ENCODE measurements around the gene CTNNBIP1. TPM values are rescaled to one million over a fixed set of nuclear protein-coding genes. Genes with fewer than 3 reads are reported as not detected.
A peak's percentile ranks its signal among the peaks of the same experiment; 100 is the strongest.

The CTNNBIP1 gene
- total RNA-seq, 1 experiment from 2014 or later = 44.4 TPM

GRCh38 chr1:9826087-9826486 is 84.0 kb downstream of the CTNNBIP1 start:
- H3K27ac Mint-ChIP-seq = no peak overlapping the region

More at GRCh38 chr1:9826087-9826486, 84.0 kb downstream of the CTNNBIP1 start:
- no peak overlapping the region for H2AFZ ChIP-seq (ENCODE audit: low read length)
- peak overlapping the region; percentile 79 for H3K4me2 ChIP-seq (ENCODE audit: insufficient read depth, insufficient read length, low read length)
- Mint-ChIP-seq H3K4me1 (peaks cover 32 to 38% of the 10 kb centered on the region in 2 experiments), H3K36me3 (ENCODE audit: insufficient read depth in 1 of 3, low read depth in 3 of 3) (no peaks in the 10 kb centered on the region; a peak in 2 of 7 replicates), H3K4me3 (0 out of 5 replicates have a peak overlapping the region, but pooled peaks of 1 of the 2 experiments have one; percentile 79), H3K27me3 (ENCODE audit: low read depth) (peaks cover 39% of the 10 kb centered on the region), H3K9me3 (no peaks in the 10 kb centered on the region; a peak in 2 of 5 replicates)
- peaks cover 18% of the 10 kb centered on the region for H3K23me2 ChIP-seq (ENCODE audit: insufficient read length, low read depth, low read length, poor library complexity, severe bottlenecking)
- no peaks in the 10 kb centered on the region for H3K9me3 ChIP-seq (ENCODE audit: control insufficient read depth, low read depth, low read length)
- H3T11ph ChIP-seq (ENCODE audit: low read length) = no peak overlapping the region
- H2BK12ac ChIP-seq (ENCODE audit: insufficient read length, low read depth, low read length) = no peak overlapping the region
- H3K4me1 ChIP-seq (ENCODE audit: insufficient read depth, low read length) = peaks cover 3% of the 10 kb centered on the region; the same call in 1 of the 2 replicates
- no peak overlapping the region for H3K23ac ChIP-seq (ENCODE audit: insufficient read length, low read depth, low read length)
- no peak overlapping the region for H2AK5ac ChIP-seq (ENCODE audit: insufficient read length, low read length)
- H4K5ac ChIP-seq (ENCODE audit: insufficient read length, low read depth, low read length) = no peak overlapping the region
- no CpG with 5 or more reads among the region's 3 CpGs for WGBS (ENCODE audit: extremely low coverage, insufficient read length, low lambda C conversion rate)
- TF ChIP-seq CTCF (conservative IDR thresholded peaks at IDR 0.05) = no peak
- H3K4ac ChIP-seq (ENCODE audit: low read depth, low read length) = no peak overlapping the region
- no peak overlapping the region for H3K18ac ChIP-seq (ENCODE audit: insufficient read length, low read depth, low read length)
- H2BK20ac ChIP-seq (ENCODE audit: low read depth, low read length, poor library complexity, severe bottlenecking) = no peak overlapping the region
- no peak overlapping the region for H4K91ac ChIP-seq (ENCODE audit: insufficient read length, low read depth, low read length)
- no peak overlapping the region for H3K9ac ChIP-seq (ENCODE audit: extremely low read depth, insufficient read length, low read length)
- no peak overlapping the region for H4K8ac ChIP-seq (replicated peaks; ENCODE audit: insufficient read length, low read depth, low read length)
- H3K27ac ChIP-seq (ENCODE audit: insufficient read length, low read depth, low read length) = no peak overlapping the region
- no peak overlapping the region for H3K14ac ChIP-seq (ENCODE audit: insufficient read depth, low read length)
- peaks cover 6% of the 10 kb centered on the region; the same call in 1 of the 2 replicates for H3K27me3 ChIP-seq (ENCODE audit: insufficient read depth, low read length)
- H2BK120ac ChIP-seq (ENCODE audit: low read depth, low read length, poor library complexity, severe bottlenecking) = no peak overlapping the region
- no peak overlapping the region for H2BK15ac ChIP-seq (ENCODE audit: low read depth, low read length)
- peaks cover 5% of the 10 kb centered on the region; the same call in 1 of the 2 replicates for H3K79me2 ChIP-seq (ENCODE audit: insufficient read depth, low read length)
- no peak overlapping the region for H3K56ac ChIP-seq (ENCODE audit: insufficient read length, low read depth, low read length)
- no peak for DNase-seq
- H2BK5ac ChIP-seq (ENCODE audit: insufficient read length, low read length) = no peak overlapping the region
- H4K20me1 ChIP-seq (ENCODE audit: control insufficient read depth, insufficient read depth, insufficient read length) = no peaks in the 10 kb centered on the region
- no peaks in the 10 kb centered on the region for H3K79me1 ChIP-seq (ENCODE audit: insufficient read depth, low read depth, low read length, poor library complexity, severe bottlenecking)
